ENCODE measurements around the gene PAPPA2. TPM values are rescaled to one million over a fixed set of nuclear protein-coding genes. Genes with fewer than 3 reads are reported as not detected.

Gene PAPPA2
- total RNA-seq, 1 experiment from 2014 or later = 0.81 TPM

DNA sequence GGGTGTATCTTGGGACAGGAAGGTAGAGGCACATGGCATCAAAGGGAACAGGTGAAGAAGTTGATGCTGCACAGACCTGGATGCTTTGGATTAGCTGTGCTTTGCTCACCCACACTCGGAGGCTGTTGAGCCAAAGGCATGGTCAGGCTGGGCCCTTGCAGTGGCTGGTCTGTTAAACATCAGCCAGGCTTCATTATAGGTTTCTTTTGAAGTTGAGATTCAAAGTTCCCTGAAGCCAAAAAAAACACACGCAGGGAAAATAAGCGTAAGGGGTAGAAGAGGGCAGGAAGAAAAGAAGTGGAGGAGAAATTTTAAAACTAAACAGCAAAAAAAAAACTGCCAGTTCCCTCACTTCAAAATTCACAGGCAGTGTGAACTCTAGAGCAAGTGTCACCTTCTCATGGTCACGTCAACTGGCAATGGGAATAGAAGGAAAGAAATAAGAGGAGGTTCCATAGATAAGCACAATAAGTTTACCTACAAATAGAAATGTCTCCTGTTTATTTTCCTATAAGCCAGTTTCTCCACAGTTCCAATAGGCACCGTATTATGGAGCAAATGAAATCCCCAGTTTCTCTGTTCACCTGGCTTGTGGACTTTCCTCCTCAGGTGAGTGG, 139.5 kb downstream of the PAPPA2 start:
- no peak overlapping the region for H3K56ac ChIP-seq (ENCODE audit: insufficient read length, low read depth, low read length)
- H3K9ac ChIP-seq (ENCODE audit: extremely low read depth, insufficient read length, low read length) = no peak overlapping the region
- H3K27me3 ChIP-seq (ENCODE audit: insufficient read depth, low read length) = no peaks in the 10 kb centered on the region
- no peak overlapping the region for H2BK20ac ChIP-seq (ENCODE audit: low read depth, low read length, poor library complexity, severe bottlenecking)
- no peak overlapping the region for H4K5ac ChIP-seq (ENCODE audit: insufficient read length, low read depth, low read length)
- no peaks in the 10 kb centered on the region for H4K20me1 ChIP-seq (ENCODE audit: control insufficient read depth, insufficient read depth, insufficient read length)
- no peak overlapping the region for H2BK5ac ChIP-seq (ENCODE audit: insufficient read length, low read length)
- no peak overlapping the region for H4K8ac ChIP-seq (replicated peaks; ENCODE audit: insufficient read length, low read depth, low read length)
- Mint-ChIP-seq H3K9me3 (no peaks in the 10 kb centered on the region), H3K27ac (no peak overlapping the region), H3K36me3 (ENCODE audit: insufficient read depth in 1 of 3, low read depth in 3 of 3) (no peaks in the 10 kb centered on the region), H3K4me1 (no peaks in the 10 kb centered on the region), H3K27me3 (ENCODE audit: low read depth) (no peaks in the 10 kb centered on the region), H3K4me3 (no peak overlapping the region)
- H3K23me2 ChIP-seq (ENCODE audit: insufficient read length, low read depth, low read length, poor library complexity, severe bottlenecking) = no peaks in the 10 kb centered on the region
- no peak overlapping the region for H2AK5ac ChIP-seq (ENCODE audit: insufficient read length, low read length)
- no peaks in the 10 kb centered on the region for H3K4me1 ChIP-seq (ENCODE audit: insufficient read depth, low read length)
- no peak overlapping the region for H3K4me2 ChIP-seq (ENCODE audit: insufficient read depth, insufficient read length, low read length)
- no peaks in the 10 kb centered on the region for H3K79me1 ChIP-seq (ENCODE audit: insufficient read depth, low read depth, low read length, poor library complexity, severe bottlenecking)
- H4K91ac ChIP-seq (ENCODE audit: insufficient read length, low read depth, low read length) = no peak overlapping the region
- no peak overlapping the region for H3K23ac ChIP-seq (ENCODE audit: insufficient read length, low read depth, low read length)
- WGBS (ENCODE audit: extremely low coverage, insufficient read length, low lambda C conversion rate) = no CpG with 5 or more reads among the region's 5 CpGs
- no peak for DNase-seq
- H2AFZ ChIP-seq (ENCODE audit: low read length) = no peak overlapping the region
- no peak overlapping the region for H2BK120ac ChIP-seq (ENCODE audit: low read depth, low read length, poor library complexity, severe bottlenecking)
- no peaks in the 10 kb centered on the region for H3K79me2 ChIP-seq (ENCODE audit: insufficient read depth, low read length)
- no peak overlapping the region for H2BK12ac ChIP-seq (ENCODE audit: insufficient read length, low read depth, low read length)
- H3K4ac ChIP-seq (ENCODE audit: low read depth, low read length) = no peak overlapping the region
- no peak overlapping the region for H2BK15ac ChIP-seq (ENCODE audit: low read depth, low read length)
- H3K18ac ChIP-seq (ENCODE audit: insufficient read length, low read depth, low read length) = no peak overlapping the region
- H3K9me3 ChIP-seq (ENCODE audit: control insufficient read depth, low read depth, low read length) = no peaks in the 10 kb centered on the region
- no peak overlapping the region for H3K14ac ChIP-seq (ENCODE audit: insufficient read depth, low read length)
- TF ChIP-seq, protein P1, sequence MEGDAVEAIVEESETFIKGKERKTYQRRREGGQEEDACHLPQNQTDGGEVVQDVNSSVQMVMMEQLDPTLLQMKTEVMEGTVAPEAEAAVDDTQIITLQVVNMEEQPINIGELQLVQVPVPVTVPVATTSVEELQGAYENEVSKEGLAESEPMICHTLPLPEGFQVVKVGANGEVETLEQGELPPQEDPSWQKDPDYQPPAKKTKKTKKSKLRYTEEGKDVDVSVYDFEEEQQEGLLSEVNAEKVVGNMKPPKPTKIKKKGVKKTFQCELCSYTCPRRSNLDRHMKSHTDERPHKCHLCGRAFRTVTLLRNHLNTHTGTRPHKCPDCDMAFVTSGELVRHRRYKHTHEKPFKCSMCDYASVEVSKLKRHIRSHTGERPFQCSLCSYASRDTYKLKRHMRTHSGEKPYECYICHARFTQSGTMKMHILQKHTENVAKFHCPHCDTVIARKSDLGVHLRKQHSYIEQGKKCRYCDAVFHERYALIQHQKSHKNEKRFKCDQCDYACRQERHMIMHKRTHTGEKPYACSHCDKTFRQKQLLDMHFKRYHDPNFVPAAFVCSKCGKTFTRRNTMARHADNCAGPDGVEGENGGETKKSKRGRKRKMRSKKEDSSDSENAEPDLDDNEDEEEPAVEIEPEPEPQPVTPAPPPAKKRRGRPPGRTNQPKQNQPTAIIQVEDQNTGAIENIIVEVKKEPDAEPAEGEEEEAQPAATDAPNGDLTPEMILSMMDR (conservative IDR thresholded peaks at IDR 0.05) = no peak
- H3T11ph ChIP-seq (ENCODE audit: low read length) = no peak overlapping the region
- no peak overlapping the region for H3K27ac ChIP-seq (ENCODE audit: insufficient read length, low read depth, low read length)
